HEK293T (cell line): ENCODE data around the gene GAB2.

ENCODE experiments used
- SP1 ChIP-seq: fragments of 450-650 bp; IDR thresholded peaks from 2 replicates; pipeline ENCODE4 v1.6.1; 2017
- TARDBP ChIP-seq: fragments of 450-650 bp; IDR thresholded peaks from 2 replicates; pipeline ENCODE4 v1.6.1; 2016

DNA sequence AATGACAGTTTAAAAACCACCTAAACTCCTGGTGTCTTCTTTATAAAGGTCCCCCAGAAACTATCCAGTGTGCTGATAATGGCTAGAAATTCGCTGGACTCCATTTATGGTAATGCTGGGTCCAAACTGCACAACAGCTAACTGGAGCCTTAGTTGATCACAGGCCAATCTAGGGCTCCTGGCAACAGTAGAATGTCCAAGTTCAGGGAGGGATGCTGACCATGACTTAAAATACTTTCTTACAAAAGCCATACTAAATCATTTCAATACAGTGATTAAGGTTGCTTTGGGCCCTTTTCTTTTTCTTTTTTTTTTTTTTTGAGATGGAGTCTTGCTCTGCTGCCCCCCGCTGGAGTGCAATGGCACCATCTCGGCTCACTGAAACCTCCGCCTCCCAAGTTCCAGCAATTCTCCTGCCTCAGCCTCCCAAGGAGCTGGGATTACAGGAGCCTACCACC lies 14.5 kb upstream of the GAB2 start:
- TF ChIP-seq SP1, result no peak
- TF ChIP-seq TARDBP, result no peak
